Stimulated activated CD8-positive, alpha-beta memory T cell treated with anti-CD3 and anti-CD28 coated beads, Interleukin-12 subunit alpha, Interleukin-12 subunit beta, amount 100 ng/mL, for 1 hour (primary cell): Measurements from ENCODE around the gene FEM1B.

Experiments
- DNase-seq: peaks from one replicate; pipeline ENCODE4 v3.0.0-alpha.2; 2020; ENCODE audit warnings: low read depth

FEM1B gene

DNA sequence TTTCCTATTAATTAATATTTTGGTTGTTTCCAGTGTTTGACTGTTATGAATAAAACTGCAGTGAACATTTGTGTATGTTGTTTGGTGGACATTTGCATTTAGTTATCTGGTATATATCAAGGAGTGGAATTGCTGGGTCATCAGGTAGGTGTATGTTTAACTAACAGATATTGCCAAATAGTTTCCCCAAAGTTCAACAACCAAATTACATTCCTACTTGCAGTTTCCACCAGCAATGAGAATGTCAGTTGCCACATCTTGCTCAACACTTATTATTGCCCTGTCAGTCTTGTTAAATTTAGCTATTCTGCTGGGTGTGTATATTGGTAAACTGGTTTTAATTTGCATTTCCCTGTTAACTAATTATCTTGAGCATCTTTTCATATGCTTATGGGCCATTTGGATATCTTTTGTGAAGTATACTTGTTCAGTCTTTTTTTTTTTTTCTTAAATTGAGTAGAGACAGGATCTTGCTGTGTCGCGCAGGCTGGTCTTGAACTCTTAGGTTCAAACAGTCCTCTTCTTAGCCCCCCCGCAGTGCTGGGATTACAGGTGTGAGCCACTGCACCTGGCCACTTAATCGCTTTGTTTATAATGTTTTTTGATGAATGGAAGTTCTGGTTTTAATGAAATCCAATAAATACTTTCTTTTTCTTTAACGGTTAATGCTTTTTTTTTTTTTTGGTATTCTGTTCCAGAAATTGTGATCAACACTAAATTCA lies 7.9 kb downstream of the FEM1B start:
- DNase-seq: no peak

DNA sequence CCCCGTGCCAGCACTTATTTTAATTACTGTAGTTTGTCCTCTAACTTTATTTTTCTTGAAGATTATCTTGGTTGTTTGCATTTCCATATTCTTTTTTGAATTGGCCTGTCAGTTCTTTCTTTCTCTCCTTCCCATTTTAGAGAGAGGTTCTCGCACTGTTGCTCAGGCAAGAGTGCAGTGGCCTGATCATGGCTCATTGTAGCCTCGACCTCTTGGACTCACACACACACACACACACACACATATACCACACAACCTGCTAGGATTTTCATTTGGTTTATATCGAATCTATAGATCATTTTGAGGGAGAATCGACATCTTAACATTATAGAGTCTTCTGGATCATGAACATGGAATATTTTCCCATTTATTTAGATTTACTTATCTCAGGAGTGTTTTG lies 8.7 kb downstream of the FEM1B start:
- no peak for DNase-seq

DNA sequence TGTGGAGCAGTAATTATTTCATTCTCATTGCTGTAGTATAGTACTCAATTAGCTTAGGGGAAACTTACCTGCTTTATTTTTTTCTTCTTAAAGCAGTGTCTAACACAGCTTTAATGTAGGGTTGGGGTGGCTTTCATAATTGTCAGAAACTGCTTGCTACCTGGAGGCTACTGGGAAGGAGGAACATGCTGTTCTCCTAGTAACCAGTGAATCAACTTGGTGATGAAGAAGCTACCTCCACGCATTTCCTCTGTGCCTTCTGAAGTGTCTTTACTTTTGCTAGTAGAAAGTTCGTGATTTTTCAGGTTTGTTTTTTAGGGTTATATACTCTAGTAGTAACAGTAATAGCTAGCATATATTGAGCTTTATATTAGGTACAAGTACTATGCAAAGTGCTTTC lies 11.5 kb downstream of the FEM1B start:
- DNase-seq: no peak

DNA sequence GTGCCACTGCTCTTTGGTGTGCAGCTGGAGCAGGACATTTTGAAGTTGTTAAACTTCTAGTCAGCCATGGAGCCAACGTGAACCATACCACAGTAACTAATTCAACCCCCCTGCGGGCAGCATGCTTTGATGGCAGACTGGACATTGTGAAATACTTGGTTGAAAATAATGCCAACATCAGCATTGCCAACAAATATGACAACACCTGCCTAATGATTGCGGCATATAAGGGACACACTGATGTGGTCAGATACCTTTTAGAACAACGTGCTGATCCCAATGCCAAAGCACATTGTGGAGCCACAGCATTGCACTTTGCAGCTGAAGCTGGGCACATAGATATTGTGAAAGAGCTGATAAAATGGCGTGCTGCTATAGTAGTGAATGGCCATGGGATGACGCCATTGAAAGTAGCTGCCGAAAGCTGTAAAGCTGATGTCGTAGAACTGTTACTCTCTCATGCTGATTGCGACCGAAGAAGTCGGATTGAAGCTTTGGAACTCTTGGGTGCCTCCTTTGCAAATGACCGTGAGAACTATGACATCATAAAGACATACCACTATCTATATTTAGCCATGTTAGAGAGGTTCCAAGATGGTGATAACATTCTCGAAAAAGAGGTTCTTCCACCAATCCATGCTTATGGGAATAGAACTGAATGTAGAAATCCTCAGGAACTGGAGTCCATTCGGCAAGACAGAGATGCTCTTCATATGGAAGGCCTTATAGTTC lies 12.2 kb downstream of the FEM1B start:
- no peak for DNase-seq

DNA sequence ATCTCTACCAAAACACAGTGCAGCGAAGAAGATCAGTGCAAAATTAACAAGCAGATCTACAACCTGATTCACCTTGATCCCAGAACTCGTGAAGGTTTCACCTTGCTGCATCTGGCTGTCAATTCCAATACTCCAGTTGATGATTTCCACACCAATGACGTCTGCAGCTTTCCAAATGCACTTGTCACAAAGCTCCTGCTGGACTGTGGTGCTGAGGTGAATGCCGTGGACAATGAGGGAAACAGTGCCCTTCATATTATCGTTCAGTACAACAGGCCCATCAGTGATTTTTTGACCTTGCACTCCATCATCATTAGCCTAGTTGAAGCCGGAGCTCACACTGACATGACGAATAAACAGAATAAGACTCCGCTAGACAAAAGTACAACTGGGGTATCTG lies 13.2 kb downstream of the FEM1B start:
- no peak for DNase-seq

DNA sequence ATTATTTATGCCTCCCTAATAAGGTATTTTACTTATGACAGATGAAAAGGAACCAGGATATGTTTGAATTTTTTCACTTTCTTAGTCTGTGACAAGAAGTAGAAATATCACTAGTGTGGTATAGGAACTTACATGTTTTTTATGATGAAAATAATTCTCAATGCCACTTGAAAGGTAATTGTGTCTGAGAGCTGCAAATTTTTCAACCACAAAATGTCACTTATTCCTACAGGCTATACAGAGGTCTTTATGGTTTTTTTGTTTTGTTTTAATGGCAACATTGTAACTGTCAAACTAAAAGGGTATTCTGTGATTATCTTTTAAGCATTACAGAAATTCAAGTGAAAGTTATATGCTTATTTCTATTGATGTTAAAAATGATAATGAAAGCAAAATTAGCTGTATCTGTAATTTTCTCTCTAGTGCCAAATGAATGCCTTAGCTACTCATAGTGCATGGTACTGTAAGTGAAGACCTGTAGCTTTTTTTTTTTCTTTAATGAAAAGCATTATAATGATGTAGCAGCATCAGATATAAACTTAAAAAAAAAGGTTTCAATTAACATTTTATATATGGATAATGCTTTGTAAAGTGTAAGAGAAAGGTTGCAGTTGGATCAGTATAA lies 14.7 kb downstream of the FEM1B start:
- no peak for DNase-seq

DNA sequence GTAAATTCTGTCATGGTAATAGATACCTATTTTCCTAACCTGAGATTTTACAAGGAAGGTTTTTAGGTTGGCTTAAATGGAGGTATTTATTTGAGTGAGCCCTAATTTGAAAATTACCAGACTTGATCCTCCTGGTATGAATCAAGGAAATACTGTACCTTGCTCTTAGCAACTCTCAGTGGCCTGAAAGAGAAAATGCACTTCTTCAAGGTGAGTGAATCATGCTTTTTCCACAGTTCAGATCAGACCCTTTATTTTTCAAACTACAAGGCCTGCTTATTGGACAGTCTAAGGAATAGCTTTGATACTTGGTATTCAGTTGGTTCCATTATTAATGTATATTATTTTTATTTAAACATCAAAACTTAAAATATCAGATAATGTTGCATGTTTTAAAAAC lies 15.4 kb downstream of the FEM1B start:
- no peak for DNase-seq

DNA sequence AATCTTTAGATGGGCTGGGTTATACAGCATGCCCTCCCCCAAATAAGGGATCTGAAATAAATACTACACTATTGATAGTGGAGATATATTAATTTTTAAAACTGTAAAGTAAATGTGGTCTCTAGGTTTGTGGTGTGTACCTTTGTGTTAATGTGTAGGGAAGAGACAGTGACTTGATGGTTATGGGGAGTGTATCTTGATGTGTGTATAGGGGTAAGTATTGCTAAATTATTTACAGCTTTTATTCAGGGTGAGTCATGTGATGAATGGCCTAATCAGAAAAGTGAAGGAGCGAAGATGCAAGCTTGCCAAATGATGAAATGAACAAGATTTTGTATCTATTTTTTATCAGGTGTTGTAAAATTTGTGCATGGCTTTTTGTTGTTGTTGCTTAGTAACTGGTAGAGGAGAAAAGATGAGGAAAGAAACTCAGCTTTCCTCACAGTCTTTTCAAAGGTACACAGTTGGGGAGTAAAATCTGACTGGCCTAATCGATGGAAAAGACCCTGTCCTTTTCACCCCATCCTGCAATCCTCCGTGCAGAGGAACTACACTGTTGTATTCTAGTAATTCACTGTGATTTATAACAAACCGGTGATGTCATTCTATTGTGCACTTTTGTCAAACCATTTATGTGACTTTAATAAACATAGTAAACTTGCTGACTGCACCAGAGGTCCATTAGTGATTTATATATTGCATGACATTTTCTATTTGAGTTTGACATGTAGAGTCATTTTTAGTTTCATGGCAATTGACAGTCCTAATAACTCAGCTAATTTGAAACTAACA lies 17.7 kb downstream of the FEM1B start:
- no peak for DNase-seq

DNA sequence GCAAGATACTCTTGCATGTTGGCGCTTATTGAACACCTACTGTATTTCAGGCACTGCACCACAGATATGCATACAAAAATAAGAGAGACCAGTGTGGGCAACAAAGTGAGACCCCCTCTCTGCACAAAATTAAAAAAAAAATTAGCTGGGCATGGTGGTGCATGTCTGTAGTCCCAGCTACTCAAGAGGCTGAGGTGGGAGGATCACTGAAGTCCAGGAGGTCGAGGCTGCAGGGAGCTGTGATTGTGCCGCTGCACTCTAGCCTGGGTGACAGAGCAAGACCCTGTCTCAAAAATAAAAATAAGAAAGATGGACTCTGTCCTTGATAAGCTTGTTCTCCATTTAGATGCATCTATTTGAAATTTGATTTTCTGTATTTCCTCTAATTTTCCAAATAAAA lies 20.8 kb downstream of the FEM1B start:
- DNase-seq: no peak

DNA sequence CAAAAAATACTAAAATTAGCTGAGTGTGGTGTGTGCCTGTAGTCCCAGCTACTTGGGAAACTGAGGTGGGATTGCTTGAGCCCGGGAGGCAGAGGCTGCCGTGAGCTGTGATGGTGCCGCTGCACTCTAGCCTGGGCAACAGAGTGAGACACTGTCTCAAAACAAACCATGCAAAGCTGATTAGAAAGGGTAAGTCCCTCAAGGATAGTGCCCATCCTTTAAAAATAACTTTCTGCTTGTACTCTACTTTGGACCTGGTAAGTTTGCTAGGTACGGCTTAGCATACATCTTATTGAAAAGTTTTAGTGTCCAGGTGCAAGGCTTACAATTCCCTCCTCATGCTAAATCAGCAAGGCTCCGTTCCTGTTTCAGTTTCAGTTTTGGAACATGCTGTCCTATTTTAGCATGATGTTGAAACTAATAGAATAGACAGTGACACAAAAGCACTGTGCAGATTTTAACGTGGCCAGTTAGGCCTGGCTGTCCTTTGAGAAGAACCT lies 21.4 kb downstream of the FEM1B start:
- DNase-seq: no peak

DNA sequence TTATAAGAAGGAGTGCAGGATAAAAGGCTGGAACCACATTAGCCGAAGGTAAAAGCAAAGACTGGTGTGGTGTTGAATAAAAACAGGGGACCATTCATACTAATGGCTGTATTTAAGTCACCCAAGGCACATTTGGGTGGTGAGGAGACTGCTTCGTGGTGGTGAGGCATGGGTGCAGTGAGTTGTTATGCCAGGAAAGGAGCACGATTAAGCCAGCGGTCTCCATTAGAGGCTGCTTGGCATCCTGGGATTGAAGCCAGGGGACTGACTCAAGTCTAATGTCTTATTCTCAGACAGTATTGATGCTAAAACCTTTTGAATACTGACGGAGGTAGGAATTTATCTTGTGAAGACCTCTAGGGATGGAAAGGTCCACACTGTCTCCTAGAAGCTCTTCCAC lies 21.9 kb downstream of the FEM1B start:
- DNase-seq: no peak

DNA sequence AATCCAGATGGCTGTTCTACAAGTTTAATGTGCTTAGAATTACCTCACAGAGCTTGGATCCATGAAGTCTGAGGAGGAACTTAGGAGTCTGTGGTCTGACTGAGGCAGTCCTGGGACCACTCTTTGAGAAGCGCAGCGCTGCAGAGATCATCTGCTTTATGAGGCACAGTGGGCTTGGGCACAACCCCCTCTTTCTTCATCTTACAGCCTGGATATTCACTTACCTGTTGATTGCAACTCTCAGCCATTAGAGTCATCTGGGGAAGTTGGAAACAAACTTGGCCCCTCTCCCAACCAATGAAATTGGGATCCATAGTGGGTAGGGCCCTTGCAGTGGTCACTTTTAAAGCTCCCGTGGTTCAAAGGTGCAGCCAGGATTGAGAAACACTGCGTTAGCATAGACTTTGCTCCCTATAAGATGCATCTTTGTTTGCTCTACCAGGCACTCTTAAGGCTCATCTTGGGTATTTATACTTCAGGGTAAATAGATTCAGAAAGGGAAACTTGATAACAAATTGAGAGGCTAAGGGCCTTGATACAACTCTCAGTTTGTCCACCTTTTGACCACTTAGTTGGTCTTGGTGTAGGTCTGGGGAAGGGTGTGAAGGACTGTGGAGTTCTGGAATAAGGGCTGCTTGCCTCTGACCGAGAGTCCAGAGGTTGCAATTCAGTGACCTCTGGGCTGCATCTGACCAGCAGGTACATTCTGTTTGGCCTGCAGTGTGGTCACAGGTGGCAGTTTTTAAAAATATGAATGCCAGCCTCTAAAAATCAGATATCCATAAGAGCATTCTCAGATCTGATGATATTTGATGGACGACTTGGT lies 22.8 kb downstream of the FEM1B start:
- DNase-seq: no peak

DNA sequence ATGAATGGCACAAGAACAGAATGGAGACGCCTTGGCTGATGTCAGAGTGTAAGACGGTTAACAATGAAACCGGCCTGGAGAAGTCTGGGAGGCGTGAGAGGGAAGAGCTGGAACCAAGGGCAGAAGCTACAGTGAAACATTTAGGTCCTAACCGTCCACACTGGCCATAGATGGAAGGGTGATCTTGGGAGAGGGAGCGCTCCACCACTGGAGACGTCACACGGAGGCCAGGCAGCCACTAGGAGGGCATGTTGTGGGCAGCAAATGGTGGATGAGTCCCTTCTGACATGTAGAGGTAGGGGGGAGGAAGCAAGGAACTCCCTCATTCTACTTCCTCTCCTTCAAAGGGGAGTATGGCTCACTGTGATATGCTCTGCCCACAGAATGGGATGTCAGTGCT lies 23.8 kb downstream of the FEM1B start:
- no peak for DNase-seq

DNA sequence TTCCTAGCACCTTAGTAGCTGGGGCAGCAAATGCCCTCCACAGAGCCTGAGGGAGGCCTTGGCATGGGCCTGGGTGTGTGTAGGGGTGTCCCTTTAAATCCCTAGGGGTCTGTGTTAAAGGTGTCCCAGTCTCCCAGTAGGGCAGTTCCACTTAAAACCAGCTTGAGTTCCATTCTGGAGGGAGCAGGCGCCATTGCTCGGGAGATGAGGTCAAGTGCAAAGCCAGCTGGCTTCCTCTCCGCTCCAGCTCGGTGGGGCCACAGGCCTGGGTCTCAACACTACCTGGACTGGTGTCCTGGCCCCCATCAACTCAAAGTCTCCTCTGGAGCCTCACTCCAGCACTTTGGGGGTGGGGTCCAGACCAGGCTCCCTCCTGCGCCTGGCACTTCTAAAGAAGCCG lies 25.2 kb downstream of the FEM1B start:
- no peak for DNase-seq

DNA sequence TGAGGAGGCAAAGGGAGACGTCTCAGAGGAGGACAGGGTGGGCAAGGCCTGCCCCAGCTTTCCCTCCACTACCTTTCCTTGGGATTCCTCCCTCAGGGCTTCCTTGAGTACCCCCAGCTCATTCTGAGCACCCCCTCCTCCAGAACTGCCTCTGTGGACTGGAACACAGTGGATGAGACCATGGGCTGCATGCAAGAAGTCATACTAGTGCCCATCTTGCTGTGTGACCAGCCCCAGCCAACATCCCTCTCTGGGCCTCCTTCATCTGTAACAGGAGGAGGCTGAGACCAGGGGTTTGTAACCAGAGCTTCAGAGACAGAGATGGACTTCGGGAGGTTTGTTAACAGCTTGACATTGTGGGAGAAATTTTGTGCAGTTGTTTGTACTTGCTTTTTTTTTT lies 25.6 kb downstream of the FEM1B start:
- no peak for DNase-seq

DNA sequence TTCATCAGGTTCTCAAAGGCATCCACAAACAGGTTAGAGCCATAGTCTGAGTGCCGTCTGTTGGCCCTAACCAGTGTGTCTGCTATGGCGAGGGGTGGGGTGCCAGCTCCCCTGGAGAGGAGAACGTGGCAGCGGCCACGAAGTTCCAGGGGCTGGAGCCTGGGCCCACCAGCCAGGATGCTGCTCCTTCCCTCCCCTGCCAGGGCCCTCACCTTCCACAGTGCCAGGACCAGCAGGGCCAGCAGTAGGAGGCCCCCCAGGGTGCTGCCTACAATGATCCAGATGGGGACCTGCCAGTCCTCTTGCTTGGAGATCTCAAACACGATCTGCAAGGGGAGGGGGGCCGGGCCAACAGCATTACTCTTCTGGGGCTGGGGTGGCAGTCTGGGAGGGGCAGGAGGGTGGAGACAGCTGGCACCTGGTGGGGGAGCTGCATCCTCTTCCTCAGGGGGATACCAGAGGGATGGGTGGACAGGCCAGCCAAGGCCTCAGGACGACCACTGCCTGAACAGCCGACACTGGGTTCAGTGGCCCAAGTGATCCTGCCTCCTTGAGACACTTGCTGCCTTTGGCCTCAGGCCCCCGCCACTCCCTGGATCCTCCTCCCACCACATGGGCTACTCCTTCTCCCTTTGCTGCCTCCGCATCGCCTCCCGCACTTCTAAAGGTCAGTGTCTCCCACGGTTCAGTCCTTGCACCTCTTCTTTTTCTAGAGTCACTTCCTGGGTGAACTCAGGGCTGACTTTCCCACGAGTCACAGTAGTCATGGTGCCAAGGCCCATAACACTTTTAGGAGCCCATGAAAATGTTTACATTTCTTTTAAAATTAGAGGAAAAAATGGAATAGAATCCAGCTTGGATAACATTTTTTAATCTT lies 26.3 kb downstream of the FEM1B start:
- no peak for DNase-seq

DNA sequence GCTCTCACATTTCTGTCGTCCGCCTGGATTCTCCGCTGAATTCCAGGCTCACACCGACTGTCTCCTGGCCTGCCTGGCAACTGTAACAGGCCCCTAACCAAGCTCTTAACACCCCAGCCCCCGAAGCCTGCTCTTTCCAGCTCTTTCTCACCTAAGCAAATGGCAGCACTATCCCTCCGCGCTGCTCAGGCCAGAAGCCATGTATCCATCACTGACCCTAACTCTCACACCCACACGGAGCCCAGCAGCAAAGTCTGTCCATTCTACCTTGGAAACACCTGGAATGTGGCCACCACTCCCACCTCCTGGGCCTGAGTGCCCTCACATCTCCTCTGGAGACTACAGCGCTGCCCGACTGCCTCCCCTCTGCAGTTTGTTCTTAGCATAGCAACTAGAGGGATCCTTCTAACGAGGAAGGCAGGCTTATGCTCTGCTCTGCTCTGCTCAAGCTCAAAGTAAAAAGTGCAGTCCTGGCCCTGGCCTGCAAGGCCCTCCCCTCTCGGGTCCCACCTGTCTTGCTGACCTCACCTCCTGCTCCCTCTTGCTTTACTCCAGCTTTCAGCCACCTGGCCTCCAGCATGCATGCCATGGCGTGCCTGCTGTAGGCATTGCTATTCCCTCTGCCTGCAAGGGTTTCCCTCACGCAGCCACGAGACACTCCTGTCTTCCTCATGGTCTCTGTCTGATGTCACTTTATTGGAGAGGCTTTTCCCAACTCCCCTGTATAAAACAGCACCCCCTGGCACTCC lies 27.2 kb downstream of the FEM1B start:
- no peak for DNase-seq

DNA sequence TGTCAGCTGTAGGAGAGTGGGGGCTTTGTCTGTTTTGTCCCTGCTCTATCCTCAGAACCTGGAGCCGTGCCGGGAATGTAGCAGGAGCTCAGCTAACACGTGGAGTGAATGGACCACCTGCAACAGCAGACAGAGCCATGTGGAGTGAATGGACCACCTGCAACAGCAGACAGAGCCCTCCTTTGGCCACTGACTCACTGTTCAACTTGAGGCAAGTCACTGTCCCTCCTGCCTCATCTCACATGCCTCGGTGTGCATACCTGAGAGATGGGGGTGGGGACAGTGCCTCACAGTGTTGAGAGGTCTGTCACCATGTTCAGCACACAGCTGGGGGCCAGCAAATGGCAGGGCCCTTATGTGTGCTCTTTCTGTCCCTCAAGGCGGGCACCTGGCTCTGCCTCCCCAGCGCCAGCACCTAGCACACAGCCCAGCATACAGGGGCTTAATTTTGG lies 27.9 kb downstream of the FEM1B start:
- no peak for DNase-seq

DNA sequence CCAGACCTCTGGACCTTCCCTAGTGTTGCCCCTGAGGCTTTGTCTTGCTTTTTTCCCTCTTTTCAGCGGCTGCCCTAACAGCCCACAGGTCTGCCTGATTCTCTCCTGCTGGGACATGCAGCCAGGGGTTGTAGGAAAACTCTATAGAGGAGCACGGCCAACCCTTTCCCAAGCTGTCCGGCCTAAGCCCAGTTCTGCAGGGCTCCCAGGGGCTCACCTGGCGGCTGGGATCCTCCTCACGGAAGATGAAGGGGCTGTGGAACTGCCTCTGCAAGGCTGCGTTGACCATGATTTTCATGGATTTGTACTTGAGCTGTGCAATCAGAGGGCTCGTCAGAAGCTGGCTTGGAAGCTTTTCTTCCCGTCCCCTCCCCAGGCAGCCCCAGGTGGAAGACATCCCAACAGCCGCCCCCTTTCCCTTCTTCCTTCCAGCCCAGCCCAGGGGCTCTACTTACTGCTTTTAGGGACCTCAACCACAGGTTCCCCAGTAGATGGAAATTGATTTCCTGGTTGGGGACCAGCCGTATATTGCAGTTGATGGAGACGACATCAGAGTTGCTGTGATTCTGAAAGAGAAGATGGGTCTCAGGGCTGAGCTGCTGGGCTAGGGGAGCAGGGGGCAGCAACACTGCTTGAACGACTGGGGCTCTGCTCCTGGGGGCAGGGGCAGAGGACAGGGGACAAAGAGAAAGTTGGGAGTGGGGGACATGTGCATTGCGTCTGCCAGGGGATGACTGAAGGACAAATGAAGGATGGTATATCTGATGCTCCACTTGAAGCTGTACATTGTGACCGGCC lies 29.8 kb downstream of the FEM1B start:
- DNase-seq: no peak
